GM10248 (cell line): Measurements from ENCODE around the gene MPDU1.
A peak's percentile ranks its signal among the peaks of the same experiment; 100 is the strongest.

Experiments used
- CTCF ChIA-PET: fragments of 300-600 bp; sonication (Branson Sonifier 250); formaldehyde crosslinking; extraction: SDS; loops from one replicate; lab custom pipeline; 2021; ENCODE audit warnings: antibody characterized with exemption; lab: Yijun Ruan, JAX
- POLR2A ChIA-PET: fragments of 350-650 bp; sonication (Branson Sonifier 250); formaldehyde crosslinking; extraction: SDS; loops from one replicate; lab custom pipeline; 2020; ENCODE audit warnings: antibody characterized with exemption; lab: Yijun Ruan, JAX
- DNase-seq: peaks from one replicate; pipeline ENCODE4 v3.0.0; 2012; ENCODE audit errors: extremely low spot score
- TF ChIP-seq, protein P1 (sequence below): IDR thresholded peaks from 2 replicates; pipeline ENCODE4 v1.5.1; 2012; ENCODE audit warnings: mild to moderate bottlenecking, low read depth; ENCODE audit errors: extremely low read depth, missing control alignments, control extremely low read depth

The MPDU1 gene

DNA sequence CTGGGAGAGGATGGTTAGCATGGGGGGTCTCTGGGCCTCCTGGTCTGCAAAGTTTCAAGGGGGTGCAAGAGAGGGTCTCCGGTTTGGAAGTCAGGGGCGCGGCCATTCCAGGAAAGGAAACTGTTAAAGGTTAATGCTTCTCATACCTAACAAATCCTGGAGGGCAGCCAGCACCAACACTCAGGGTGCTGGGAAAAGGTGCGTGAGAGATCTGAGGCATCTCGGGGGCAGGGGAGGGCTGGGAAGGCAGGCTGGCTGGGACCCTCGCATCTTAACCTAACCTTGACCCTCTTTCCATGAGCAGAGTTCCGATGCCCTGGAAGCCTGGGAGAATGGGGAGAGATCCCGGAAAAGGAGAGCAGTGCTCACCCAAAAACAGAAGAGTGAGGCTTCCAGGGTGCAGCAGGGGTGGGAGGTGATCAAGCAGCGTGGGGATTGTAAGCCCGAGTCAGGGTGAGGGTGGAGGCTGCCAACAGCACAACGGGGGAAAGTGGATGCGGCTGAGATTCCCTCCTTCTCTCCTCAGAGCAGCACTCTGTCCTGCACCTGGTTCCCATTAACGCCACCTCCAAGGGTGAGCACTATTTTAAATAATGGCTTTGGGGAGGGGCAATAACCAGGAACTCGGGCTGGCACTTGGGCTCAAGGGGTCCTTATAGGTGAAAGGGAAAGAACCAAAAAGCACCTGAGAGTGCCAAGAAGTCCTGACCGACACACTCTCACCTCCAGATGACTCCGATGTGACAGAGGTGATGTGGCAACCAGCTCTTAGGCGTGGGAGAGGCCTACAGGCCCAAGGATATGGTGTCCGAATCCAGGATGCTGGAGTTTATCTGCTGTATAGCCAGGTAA lies 24.1 kb upstream of the MPDU1 start:
- TF ChIP-seq, protein P1, sequence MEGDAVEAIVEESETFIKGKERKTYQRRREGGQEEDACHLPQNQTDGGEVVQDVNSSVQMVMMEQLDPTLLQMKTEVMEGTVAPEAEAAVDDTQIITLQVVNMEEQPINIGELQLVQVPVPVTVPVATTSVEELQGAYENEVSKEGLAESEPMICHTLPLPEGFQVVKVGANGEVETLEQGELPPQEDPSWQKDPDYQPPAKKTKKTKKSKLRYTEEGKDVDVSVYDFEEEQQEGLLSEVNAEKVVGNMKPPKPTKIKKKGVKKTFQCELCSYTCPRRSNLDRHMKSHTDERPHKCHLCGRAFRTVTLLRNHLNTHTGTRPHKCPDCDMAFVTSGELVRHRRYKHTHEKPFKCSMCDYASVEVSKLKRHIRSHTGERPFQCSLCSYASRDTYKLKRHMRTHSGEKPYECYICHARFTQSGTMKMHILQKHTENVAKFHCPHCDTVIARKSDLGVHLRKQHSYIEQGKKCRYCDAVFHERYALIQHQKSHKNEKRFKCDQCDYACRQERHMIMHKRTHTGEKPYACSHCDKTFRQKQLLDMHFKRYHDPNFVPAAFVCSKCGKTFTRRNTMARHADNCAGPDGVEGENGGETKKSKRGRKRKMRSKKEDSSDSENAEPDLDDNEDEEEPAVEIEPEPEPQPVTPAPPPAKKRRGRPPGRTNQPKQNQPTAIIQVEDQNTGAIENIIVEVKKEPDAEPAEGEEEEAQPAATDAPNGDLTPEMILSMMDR: no peak
- ChIA-PET CTCF (interaction anchor here (1.0 to 6.5 kb wide), 28 partner anchors 7 to 278 kb away, joined by 3 to 74 read pairs (median 10); partner anchors contain the start of genes CD68, KCTD11, SLC2A4 and SPEM2), POLR2A (interaction anchor here (1.3 kb wide), 1 partner anchor 14 kb away, joined by 4 read pairs; no protein-coding TSS in a partner anchor)
- no peak for DNase-seq

DNA sequence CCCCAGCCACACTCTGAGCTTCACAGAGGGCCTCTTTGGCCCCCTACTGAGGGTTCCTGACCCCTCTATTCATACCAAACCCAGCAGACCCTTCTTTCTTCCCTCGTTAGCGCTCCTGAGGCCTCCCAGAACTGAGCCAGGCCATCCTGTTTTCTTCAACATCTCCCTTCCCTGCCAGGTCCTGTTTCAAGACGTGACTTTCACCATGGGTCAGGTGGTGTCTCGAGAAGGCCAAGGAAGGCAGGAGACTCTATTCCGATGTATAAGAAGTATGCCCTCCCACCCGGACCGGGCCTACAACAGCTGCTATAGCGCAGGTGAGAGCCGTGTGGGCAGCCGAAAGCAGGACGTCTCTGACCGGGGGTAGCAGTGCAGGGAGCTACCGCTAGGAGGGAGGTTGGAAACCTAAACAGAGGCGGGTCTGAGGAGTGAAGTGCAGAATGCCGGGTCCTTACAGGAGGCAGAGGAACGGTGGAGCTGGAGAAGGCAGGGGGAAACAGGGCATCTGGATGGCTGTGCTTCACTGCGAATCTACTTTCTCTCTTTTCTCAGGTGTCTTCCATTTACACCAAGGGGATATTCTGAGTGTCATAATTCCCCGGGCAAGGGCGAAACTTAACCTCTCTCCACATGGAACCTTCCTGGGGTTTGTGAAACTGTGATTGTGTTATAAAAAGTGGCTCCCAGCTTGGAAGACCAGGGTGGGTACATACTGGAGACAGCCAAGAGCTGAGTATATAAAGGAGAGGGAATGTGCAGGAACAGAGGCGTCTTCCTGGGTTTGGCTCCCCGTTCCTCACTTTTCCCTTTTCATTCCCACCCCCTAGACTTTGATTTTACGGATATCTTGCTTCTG lies 23.3 kb upstream of the MPDU1 start:
- ChIA-PET CTCF (interaction anchor here (0.6 to 6.5 kb wide), 52 partner anchors 8 to 304 kb away, joined by 3 to 74 read pairs (median 5); partner anchors contain the start of genes ACAP1, ATP1B2, CD68 and KCTD11), POLR2A (interaction anchor here (1.3 to 1.5 kb wide), 2 partner anchors 13 to 75 kb away, joined by 4 to 6 read pairs; partner anchors contain the start of gene POLR2A)
- peak; percentile 68 for DNase-seq
- TF ChIP-seq, protein P1: no peak

DNA sequence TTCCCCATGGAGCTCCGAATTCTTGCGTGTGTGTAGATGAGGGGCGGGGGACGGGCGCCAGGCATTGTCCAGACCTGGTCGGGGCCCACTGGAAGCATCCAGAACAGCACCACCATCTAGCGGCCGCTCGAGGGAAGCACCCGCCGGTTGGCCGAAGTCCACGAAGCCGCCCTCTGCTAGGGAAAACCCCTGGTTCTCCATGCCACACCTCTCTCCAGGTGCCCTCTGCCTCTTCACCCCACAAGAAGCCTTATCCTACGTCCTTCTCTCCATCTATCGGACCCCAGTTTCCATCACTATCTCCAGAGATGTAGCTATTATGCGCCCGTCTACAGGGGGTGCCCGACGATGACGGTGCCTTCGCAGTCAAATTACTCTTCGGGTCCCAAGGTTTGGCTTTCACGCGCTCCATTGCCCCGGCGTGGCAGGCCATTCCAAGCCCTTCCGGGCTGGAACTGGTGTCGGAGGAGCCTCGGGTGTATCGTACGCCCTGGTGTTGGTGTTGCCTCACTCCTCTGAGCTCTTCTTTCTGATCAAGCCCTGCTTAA lies 22.6 kb upstream of the MPDU1 start:
- POLR2A ChIA-PET: interaction anchor here (1.3 to 1.5 kb wide), 2 partner anchors 12 to 76 kb away, joined by 4 to 6 read pairs; partner anchors contain the start of gene POLR2A
- DNase-seq: peak; percentile 90
- CTCF ChIA-PET: interaction anchor here (0.6 to 6.5 kb wide), 53 partner anchors 9 to 515 kb away, joined by 3 to 74 read pairs (median 5); partner anchors contain the start of genes ACAP1, ATP1B2, CD68 and KCTD11
- TF ChIP-seq, protein P1: peak; percentile 86

DNA sequence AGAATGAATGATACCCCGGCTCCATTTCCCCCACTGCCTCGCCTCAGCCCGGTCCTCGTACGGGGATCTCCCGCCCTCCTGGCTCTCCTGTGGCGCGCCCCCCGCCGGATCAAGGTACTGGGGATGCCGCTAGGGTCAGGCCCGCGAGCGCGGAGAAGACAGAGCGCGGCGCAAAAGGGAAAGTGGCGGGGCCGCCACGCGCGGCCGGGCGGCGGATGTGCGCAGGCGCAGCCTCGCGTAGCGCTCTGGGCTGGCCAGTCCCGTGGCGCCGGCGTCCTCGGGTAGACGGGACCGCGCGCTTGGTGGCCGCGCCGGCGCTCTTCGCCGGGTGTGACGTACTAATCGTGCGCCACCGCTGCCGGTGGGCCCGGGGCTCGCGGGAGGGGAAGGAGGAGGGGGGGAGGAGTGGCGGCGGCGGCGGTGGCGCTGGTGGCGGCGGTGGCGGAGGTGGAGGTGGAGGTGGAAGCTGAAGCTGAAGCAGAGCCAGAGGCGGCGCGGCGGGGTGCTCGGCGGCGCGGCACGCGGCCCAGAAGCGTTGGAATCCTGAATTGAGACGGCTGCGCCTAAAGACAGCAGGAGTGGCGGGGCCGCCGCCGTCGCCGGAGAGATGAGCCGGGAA lies 22.0 kb upstream of the MPDU1 start, which contains the start of gene SENP3:
Gene SENP3, plus strand, starts transcription at position 331 of the 619 bp plus-strand sequence. CDS start 1,158 bp downstream, outside the sequence.
- ChIA-PET POLR2A (interaction anchor here (0.8 to 1.5 kb wide), 2 partner anchors 77 to 126 kb away, joined by 3 to 6 read pairs; partner anchors contain the start of gene POLR2A), CTCF (interaction anchor here (0.7 to 6.5 kb wide), 37 partner anchors 9 to 516 kb away, joined by 3 to 74 read pairs (median 7); partner anchors contain the start of genes ACAP1, ATP1B2, KCTD11 and MPDU1)
- TF ChIP-seq, protein P1: no peak
- peak; percentile 98 for DNase-seq

DNA sequence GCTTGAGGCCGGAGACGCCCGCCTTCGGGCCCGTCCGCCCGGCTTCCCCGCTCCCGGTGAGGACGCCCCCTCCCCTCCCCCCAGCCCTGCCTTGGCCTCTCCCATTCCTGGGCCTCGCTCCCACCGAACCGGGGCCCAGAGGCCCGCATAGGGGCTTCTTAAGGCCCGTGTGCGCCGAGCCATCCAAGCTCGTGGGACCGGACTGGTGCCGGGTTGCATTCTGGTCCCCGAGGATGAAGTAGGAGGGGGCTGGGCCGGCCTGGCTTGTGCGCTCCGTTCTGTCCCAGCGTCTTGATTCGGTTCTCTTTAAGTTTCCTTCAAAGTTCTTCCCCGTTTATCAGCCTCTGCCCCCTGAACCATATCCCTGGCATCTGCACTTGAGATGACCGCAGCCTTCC lies 21.4 kb upstream of the MPDU1 start:
- DNase-seq: peak; percentile 11
- POLR2A ChIA-PET: interaction anchor here (0.8 kb wide), 1 partner anchor 125 kb away, joined by 3 read pairs; no protein-coding TSS in a partner anchor
- TF ChIP-seq, protein P1: no peak
- CTCF ChIA-PET: interaction anchor here (0.9 to 6.5 kb wide), 8 partner anchors 8 to 208 kb away, joined by 3 to 55 read pairs (median 16); partner anchors contain the start of genes KCTD11, MPDU1, TMEM102 and TMEM95
